ENCODE measurements around the gene RHBDD2.
"Not testable (repeated sequence)": the region's sequence is repeated elsewhere in the genome, so short reads cannot be mapped to it uniquely, and the experiment has no call there.

The RHBDD2 gene

DNA sequence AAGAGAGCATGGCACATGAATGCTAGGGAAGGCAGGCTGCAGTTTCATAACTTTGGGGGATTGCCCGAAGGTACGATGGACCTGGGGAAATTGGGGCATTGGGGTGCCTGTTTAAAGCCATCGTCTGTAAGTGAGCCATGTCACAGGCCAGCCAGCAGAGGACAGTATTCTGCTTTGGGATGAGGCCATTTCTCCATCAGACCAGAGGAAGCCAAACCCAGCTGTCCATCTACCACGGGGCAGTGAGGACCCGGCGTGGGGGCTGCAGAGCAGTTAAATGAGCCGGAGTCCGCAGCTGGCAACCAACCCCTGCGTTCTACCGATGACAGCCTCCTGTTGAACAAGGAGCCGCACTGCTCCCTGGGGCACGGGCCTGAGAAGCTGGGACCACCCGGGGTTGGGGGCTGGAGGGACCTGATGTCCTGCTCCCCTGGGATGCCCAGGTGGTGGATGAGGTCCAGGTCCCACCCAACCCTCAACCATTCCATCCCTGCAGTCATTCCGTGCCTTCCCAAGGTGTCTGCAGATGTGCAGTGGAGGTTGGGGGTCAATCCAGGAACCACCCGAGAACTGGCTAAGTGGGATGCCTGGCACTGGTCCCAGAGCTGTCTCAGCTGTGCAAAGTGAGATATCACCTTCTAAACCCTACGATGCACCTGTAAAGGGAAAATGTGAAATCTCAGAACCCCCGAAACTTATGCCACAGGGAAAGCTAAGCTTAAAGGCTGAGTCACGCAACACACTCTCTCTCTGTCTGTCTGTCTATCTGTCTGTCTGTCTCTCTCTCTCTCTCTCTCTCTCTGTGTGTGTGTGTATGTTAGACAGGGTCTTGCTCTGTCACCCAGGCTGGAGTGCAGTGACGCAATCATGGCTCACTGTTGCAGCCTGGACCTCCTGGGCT is 12.1 kb upstream of the RHBDD2 start:
- DNase-seq = peak; percentile 67

- no peak for DNase-seq
Measured at GRCh38 chr7:75867390-75867717, 11.5 kb upstream of the RHBDD2 start.

DNA sequence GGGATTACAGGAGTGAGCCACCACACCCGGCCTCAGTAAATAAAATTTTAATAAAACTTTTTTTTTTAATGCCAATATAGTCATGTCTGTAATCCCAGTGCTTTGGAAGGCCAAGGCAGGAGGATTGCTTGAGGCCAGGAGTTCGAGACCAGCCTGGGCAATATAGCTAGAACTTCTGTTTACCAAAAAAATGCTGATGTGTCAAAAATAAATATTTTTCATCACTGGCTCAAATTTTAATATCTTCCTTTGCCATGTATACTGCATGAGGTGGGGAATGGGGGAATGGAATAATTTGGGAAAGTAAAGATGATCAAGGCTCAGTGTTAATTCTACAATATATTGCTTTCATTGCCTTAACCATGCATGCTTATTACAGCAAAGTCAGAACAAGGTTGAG is 10.7 kb upstream of the RHBDD2 start:
- DNase-seq = no peak

DNA sequence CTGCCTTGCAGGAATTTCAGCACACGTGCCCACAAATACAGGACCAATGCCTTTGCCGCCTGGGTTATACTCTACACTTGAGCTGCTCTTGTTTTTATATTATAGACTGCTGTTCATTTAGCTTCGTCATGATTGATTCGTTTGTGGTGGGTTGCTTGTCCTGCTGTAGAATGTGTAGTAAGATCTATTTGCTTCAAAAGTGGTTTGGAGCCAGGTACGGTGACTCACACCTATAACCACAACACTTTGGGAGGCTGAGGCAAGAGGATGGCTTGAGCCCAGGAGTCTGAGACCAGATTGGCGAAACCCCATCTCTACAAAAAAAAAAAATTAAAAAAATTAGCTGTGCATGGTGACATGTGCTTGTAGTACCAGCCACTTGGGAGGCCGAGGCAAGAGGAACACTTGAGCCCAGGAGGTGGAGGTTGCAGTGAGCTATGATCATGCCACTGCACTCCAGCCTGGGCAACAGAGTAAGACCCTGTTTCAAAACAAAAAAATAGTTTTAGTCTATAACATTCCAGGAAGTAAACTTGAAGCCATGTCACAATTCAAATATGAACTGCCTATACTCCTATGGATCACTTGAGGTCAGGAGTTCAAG is 9.0 kb upstream of the RHBDD2 start:
- no peak for DNase-seq

GRCh38 chr7:75870557-75871161 is 8.2 kb upstream of the RHBDD2 start:
- no peak for DNase-seq

DNA sequence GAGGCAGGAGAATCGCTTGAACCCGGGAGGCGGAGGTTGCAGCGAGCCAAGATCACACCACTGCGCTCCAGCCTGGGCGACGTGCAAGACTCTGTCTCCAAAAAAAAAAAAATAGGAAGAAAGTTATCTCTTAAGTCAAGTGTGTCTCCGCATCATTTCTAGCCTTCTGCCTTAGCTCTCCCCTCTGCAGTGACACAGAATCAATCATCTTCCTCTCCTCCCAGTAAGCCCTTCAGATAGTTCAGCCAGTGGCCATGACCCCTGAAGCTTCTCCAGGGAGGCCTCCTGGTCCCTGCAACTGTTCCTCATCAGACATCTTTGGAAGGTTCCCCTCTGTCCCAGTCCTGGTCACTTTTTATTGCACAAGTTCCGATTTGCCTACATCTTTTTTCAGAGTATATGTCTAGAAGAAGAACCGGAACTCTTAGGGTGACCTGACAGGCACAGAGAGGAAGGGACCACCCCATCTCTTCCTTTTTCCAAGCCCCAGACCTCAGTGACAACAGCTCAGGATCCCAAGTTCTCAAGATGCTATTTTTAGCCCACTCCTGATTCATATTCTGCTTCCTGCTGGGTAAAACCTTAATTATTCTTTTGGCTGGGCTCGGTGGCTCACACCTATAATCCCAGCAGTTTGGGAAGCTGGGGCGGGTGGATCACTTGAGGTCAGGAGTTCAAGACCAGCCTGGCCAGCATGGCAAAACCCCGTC is 6.6 kb upstream of the RHBDD2 start:
- DNase-seq = no peak

GRCh38 chr7:75874180-75874579 is 4.7 kb upstream of the RHBDD2 start:
- not testable (repeated sequence) for DNase-seq

- DNase-seq = no peak
Measured at GRCh38 chr7:75875113-75876080, 3.4 kb upstream of the RHBDD2 start.

DNA sequence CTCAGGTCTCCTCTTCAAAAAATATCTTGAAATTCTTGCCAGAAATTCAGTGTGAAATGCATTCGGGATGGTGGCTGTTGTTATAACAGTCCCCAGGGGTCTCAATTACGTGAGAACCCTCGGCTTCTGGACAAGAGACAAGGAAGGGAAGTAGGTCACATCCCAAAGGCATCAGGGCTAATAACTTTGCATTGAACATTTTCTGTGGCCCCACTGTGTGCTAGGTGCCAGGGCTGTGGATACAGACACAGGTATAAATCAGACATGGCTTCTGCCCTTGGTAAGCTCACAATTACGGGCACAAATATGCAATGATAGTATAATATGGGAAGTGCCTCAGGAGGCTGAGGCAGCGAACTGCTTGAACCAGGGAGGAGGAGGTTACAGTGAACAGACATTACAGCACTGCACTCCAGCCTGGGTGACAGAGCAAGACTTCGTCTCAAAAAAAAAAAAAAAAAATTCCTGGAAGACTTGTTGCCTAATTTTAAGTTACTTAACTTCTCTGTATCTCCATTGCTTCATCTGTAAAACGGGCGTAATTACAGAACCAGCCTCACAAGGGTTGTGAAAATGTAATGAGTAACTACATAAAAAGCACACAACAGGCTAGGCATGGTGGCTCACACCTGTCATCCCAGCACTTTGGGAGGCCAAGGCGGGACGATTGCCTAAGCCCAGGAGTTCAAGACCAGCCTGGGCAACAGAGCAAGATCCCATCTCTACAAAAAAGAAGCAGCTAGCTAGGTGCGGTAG is 2.5 kb upstream of the RHBDD2 start:
- no peak for DNase-seq

- no peak for DNase-seq
Measured at GRCh38 chr7:75878312-75878768, 494 bp upstream of the RHBDD2 start.

DNA sequence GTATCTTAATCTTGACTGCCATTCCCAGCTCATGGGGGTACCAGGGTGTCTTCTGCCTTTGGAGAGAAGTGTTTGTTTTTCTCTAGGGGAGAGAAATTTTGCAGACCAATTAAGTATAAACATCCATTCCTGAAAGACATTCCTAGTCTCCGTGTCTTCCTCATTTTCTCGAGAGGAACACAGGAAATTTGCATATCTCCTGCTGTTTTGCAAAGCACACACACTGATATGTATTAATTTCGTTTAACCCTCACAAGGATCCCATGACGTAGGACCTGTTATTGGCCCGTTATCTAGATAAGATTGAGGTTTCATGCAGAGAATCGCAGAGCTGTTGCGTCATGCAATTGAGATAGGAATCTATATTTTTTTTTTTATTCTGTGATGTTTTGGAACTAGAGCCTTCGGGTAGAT is 944 bp downstream of the RHBDD2 start:
- DNase-seq = no peak

- no peak for DNase-seq
Measured at GRCh38 chr7:75880242-75880641, 1.4 kb downstream of the RHBDD2 start.

- no peak for DNase-seq
Measured at GRCh38 chr7:75881436-75882095, 2.7 kb downstream of the RHBDD2 start.

DNA sequence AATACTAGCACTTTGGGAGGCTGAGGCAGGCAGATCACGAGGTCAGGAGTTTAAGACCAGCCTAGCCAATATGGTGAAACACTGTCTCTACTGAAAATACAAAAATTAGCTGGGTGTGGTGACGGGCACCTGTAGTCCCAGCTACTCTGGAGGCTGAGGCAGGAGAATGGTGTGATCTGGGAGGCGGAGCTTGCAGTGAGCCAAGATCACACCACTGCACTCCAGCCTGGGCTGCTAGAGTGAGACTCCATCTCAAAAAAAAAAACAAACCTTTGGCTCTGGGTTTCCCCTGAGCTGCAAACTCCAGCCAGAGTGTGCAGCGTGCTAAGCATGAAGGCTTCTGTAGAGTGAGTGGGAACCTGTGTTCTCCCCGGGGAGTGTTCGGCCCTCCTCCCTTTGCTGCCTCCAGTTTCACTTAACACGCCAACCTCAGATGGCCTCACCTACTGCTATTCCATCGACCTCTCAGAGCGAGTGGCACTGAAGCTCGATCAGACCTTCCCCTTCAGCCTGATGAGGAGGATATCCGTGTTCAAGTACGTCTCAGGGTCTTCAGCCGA is 4.5 kb downstream of the RHBDD2 start:
- DNase-seq = not testable (repeated sequence)

DNA sequence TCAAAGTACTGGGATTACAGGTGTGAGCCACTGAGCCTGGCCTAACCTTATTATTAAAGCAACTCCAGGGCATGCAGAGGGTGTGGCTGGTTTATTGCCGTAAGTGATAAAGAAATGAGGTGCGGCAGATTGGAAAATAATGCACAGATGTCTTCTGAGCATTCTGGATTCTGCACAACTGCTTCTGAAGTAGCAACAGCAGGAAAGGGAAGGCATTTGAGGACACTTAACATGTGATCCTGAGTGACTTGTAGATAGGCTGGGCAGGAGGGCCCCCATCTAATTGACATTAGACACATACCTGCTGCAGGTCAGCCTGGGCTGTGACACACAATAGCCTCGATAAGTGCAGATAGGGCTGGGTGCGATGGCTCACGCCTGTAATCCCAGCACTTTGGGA is 5.6 kb downstream of the RHBDD2 start:
- no peak for DNase-seq

GRCh38 chr7:75885036-75885435 is 6.2 kb downstream of the RHBDD2 start:
- DNase-seq = no peak

GRCh38 chr7:75887669-75888369 is 9.0 kb downstream of the RHBDD2 start:
- DNase-seq = no peak

DNA sequence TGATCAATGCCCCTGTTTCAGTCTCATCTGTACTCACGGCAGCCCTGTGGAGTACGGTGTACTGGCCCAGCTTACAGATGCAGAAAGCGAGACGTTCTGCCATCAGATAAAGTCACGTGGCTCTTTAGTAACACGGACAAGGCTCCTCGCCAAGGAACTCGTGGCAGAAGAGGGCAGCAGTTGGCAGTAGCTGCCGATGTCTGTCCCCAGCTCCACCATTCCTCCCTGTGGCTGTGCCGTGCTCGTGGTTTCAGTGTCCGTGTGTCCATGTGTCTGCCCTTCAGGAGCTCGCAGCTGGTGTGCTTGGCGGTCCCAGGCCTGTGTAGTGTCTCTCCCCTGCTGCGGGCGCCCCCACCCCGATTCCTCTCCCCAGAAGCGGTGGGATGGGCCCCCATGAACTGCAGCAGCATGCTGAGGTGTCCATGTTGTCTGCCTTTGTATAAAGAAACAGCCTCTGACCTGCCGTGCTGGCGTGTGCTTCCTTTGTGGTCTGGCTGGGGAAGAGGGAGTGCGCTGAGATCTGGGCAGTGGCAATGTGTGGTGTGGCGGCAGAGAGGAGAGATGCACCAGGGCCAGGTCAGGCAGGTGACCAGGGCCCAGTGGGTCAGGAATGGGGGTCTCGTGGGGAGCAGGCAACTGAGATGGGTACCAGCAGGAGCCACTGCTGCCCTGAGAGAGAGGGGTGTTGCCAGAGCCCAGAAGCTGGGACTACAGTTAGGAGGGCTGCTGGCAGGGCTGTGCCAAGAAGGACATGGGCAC is 9.8 kb downstream of the RHBDD2 start:
- DNase-seq = no peak

DNA sequence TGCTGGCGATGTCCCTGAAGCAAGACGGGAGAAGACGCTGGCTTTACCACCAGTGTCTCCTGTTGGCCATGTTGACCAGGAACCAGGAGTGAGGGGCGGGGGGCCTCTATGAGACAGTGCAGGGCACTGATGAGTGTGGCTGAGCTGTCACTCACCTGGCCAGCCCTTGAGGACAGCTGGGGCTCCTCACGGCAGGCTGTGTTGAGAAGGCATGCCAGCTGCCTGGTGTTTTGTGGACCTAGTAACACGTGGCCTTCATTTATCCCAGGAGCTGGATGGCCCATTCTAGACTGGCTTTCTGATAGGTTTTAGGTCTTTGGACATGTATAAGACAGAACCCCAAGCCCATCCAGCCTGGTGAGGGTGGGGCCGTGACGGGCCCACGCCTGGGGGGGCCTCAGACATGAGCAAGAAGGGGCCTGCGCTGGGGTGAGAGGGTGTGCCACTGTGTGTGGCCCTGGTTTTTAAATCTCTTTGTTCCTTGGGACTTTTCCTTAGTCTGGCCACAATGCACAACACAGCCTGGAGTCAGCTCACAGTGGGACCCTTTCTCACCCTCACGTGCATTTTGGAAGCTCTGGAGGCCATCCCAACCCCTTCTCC is 10.5 kb downstream of the RHBDD2 start:
- DNase-seq = no peak
